LNCAP (cell line): ENCODE data around the gene LRTM2.

Experiments
- TF ChIP-seq, protein P1 (sequence below): fragments of 450-650 bp; IDR thresholded peaks from 2 replicates; pipeline ENCODE4 v1.5.1; 2017; ENCODE audit warnings: mild to moderate bottlenecking

LRTM2 gene

DNA sequence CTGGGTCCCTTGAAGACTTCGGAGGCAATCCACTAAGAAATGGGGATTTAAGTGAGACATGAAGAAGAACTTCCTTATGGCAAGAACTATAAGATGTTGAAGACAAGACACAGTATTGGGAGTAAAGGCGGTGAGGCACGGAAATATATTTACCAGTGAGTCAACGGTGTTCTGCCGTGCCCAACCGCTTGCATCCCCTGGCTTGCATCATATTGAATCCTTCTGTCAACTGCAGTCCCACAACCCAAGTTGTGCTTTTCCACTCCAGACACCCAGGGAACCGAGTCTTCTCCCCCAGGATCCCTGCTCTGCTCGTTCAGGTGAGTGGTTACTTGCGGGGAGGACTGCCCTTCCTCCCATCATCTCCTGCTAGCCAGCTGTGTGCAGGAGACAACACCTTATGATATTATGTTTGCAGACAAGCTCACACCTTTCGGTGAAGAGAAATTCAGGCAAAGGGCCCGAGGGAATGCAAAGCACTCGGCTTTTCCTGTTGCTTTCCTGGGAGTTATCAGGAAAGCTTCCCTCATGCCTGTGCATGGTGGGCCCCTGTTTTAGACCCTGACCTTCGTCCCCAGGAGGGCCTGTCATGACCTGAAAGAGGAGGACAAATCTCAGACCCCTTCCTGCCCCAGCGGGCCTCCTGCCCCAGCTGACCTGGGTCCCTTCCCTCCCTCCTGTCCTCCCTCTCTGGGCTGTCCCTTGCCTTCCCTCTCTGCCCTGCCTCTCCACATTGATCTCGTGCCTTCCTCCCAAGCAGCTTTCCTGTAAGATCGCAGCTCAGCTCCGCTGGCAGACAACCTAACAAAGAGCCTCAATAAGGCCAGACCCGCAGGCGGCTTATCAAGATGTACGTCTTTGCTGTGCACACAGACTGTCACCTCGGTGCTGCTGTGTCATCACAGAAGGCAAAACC is 4.3 kb upstream of the LRTM2 start:
- TF ChIP-seq, protein P1, sequence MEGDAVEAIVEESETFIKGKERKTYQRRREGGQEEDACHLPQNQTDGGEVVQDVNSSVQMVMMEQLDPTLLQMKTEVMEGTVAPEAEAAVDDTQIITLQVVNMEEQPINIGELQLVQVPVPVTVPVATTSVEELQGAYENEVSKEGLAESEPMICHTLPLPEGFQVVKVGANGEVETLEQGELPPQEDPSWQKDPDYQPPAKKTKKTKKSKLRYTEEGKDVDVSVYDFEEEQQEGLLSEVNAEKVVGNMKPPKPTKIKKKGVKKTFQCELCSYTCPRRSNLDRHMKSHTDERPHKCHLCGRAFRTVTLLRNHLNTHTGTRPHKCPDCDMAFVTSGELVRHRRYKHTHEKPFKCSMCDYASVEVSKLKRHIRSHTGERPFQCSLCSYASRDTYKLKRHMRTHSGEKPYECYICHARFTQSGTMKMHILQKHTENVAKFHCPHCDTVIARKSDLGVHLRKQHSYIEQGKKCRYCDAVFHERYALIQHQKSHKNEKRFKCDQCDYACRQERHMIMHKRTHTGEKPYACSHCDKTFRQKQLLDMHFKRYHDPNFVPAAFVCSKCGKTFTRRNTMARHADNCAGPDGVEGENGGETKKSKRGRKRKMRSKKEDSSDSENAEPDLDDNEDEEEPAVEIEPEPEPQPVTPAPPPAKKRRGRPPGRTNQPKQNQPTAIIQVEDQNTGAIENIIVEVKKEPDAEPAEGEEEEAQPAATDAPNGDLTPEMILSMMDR, result no peak

DNA sequence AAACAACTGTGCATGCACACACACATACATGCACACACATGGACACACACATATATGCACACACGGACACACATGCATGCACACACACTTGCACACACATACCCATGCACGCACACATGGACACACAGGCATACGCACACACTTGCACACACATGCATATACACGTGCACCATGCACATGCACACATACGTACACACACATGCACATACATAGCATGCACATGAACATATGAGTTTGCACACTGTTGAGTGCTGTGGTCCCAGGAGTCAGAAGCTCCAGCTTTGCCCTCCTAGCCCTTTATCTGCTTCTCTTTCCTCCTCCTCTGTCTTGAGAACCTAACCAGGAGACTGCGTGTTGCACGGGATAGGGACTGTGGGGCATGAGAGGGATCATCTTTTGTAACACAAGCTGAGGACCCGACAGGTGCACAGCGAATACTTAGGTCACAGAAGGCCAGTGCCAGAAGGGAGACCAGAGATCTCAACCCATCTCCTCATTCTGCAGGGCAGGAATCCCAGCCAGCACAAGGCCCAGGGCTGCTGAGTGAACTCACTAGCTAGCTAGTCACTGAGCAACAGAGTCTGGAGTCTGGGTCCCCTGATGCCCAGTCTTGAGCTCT is 3.5 kb upstream of the LRTM2 start:
- TF ChIP-seq, protein P1, result no peak

DNA sequence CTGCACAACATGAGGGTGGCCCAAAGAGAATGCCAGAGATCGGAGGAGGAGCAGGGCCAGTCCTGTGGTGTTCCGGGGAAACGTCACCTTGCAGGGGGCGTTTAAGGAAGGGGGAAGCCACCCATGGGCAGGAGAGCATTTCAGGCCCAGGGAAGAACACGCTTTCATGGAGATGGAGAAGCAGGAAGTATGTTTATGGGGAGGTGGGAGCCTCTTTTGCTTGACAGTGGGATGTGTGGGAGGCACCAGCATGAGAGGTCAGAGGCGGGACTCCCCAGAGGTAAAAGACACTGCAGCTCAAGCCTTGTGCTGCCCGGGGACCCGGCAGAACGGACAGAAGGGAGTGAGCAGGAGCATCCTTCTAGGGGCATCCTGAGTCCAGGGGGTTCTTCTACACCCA is 1.3 kb upstream of the LRTM2 start:
- TF ChIP-seq, protein P1, result no peak

DNA sequence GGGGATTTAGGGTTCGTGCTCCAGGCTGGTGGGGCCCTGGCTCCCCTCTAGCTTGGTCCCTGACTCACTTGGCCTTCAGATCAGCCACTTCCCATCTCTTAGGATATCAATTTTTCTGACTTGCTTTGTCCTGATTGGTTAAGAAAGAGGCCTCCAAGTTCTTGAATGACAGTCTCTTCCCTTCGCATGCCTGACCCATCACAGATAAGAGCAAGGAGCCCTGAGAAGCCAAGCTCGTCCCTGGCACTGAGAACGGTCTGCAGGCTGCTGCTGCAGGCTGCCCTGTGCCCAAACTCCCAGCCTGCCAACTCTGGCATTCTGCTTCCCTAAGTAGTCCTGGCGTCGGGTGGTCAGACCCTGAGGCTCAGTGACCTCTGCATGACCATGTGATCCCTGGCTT is 794 bp upstream of the LRTM2 start:
- TF ChIP-seq, protein P1, result no peak

DNA sequence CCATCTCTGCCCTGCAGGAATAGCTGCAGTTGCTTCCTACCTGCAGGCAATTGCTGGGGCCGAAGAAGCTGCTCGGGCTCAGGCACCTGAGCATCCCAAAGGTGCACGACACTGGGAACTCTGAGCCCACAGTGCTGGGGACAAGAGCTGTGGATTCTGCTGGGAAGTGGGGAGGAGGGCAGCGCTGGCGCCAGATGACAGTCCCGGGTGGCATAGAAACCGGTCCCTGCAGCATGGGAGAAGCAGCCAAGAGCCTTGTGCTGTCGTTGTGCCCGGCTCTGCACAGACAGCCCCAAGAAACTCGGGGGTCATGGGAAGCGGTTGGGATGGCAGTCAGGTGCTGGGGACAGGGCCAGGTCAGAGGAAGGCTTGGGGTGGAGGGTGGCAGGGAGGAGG is 529 bp downstream of the LRTM2 start:
- TF ChIP-seq, protein P1, result no peak

DNA sequence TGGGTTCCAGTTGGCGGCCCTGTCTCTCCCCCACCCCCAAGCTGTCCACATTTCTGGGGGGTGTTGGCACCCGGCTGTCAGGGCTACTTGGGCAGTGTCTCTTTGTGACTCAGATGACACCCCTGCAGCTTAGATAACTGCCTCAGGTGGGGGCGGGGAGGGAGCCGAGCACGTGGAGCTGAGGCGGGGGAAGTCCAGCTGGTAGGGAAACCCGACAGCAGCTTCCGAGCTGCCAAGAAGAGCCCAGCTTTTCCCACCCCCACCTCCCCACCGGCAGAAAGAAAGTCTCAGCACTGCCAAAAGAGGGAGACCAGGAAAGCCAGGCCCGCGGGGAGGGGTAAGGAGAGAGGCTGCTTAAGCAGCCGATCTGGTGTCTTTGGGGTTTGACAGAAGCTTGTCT is 1.4 kb downstream of the LRTM2 start:
- TF ChIP-seq, protein P1, result no peak

DNA sequence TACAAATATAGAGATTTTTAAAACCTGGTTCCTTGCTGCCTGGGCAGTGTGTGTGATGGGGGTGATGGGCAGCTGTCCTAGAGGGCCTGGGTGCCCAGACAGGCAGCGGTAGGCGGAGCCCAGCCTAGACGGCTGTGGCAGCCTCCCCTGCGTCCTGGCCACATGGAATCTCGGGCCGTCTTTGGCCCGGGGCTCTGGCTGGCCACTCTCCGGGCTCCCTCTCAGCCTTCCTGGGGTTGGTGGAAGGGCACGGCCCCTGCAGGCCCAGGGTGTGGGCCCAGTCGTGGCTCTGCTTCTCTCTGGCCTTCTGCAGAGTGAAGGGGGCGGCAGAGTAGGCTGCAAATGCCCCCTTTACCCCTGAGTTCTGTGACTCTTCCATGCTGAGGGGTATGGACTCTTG is 2.3 kb downstream of the LRTM2 start:
- TF ChIP-seq, protein P1, result no peak
